IMR-90 (cell line): ENCODE data around the gene C10orf95. TPM values are rescaled to one million over a fixed set of nuclear protein-coding genes. Genes with fewer than 3 reads are reported as not detected.

ENCODE experiments used
- ATAC-seq: fragments of 200-7000 bp; cut with Tn5 transposase; 2 replicates; pipeline ENCODE4 v1.9.1; 2020; ENCODE audit warnings: low read depth, mild to moderate bottlenecking, moderate library complexity
- BruUV-seq: library from RNA; stranded (reverse); fragments of 400-500 nt; replicated peaks from 2 replicates; lab custom pipeline; 2021; lab: Mats Ljungman, UMichigan
- CTCF ChIA-PET: fragments of 300-600 bp; formaldehyde crosslinking; extraction: SDS; loops from one replicate; lab custom pipeline; 2021; ENCODE audit warnings: antibody characterized with exemption; lab: Yijun Ruan, JAX
- POLR2A ChIA-PET: fragments of 300-600 bp; sonication (Branson Sonifier 250); formaldehyde crosslinking; loops from one replicate; lab custom pipeline; 2022; ENCODE audit warnings: antibody characterized with exemption; ENCODE audit not compliant: unreplicated experiment; lab: Charles Lee
- DNase-seq: peaks from one replicate; pipeline ENCODE4 v3.0.0; 2013
- H2AFZ ChIP-seq: replicated peaks from 2 replicates; pipeline ENCODE3; 2013; ENCODE audit warnings: low read length, mild to moderate bottlenecking; ENCODE audit not compliant: poor library complexity
- H2AK5ac ChIP-seq: 2 replicates; pipeline ENCODE4 v1.6.1; 2013; ENCODE audit warnings: low read depth, low read length, inconsistent platforms
- H2AK9ac ChIP-seq: replicated peaks from 2 replicates; pipeline ENCODE3; 2013; ENCODE audit warnings: mild to moderate bottlenecking, low read depth, low read length, moderate library complexity; ENCODE audit not compliant: poor library complexity
- H2BK120ac ChIP-seq: 2 replicates; pipeline ENCODE4 v1.6.1; 2013; ENCODE audit warnings: low read depth, low read length, inconsistent platforms
- H2BK15ac ChIP-seq: 3 replicates; pipeline ENCODE4 v1.6.1; 2013; ENCODE audit warnings: low read depth, low read length, inconsistent platforms
- H2BK20ac ChIP-seq: 2 replicates; pipeline ENCODE4 v1.6.1; 2013; ENCODE audit warnings: low read depth, mild to moderate bottlenecking, inconsistent platforms, low read length, moderate library complexity
- H2BK5ac ChIP-seq: 2 replicates; pipeline ENCODE4 v1.6.1; 2013; ENCODE audit warnings: mild to moderate bottlenecking, low read depth, low read length, inconsistent platforms; ENCODE audit not compliant: poor library complexity, severe bottlenecking
- H3K14ac ChIP-seq: replicated peaks from 2 replicates; pipeline ENCODE4 v1.6.1; 2013; ENCODE audit warnings: low read depth, low read length, inconsistent platforms
- H3K18ac ChIP-seq: 2 replicates; pipeline ENCODE4 v1.6.1; 2013; ENCODE audit warnings: low read depth, low read length, control low read depth
- H3K23ac ChIP-seq: 2 replicates; pipeline ENCODE4 v1.6.1; 2013; ENCODE audit warnings: low read depth, low read length, inconsistent platforms
- H3K27ac ChIP-seq: 2 replicates; pipeline ENCODE4 v1.5.1; 2013; ENCODE audit warnings: mild to moderate bottlenecking, control low read depth, low read length; ENCODE audit not compliant: insufficient read depth
- H3K27me3 ChIP-seq: 2 replicates; pipeline ENCODE4 v1.6.1; 2013; ENCODE audit warnings: low read length; ENCODE audit not compliant: control insufficient read depth, insufficient read depth
- H3K36me3 ChIP-seq: 2 replicates; pipeline ENCODE4 v1.6.1; 2013; ENCODE audit warnings: low read length, mixed read lengths; ENCODE audit not compliant: control insufficient read depth, insufficient read depth
- H3K4ac ChIP-seq: 2 replicates; pipeline ENCODE4 v1.6.1; 2013; ENCODE audit warnings: low read depth, low read length, inconsistent platforms
- H3K4me1 ChIP-seq: 2 replicates; pipeline ENCODE4 v1.6.1; 2013; ENCODE audit warnings: low read length, mixed read lengths; ENCODE audit not compliant: control insufficient read depth, insufficient read depth
- H3K4me2 ChIP-seq: 2 replicates; pipeline ENCODE4 v1.6.1; 2013; ENCODE audit warnings: low read depth, mild to moderate bottlenecking, control low read depth, low read length, moderate library complexity
- H3K4me3 ChIP-seq: 2 replicates; pipeline ENCODE4 v1.5.1; 2013; ENCODE audit warnings: low read depth, mild to moderate bottlenecking, control low read depth, low read length, moderate library complexity; ENCODE audit not compliant: insufficient read depth
- H3K56ac ChIP-seq: 2 replicates; pipeline ENCODE4 v1.6.1; 2013; ENCODE audit warnings: low read length, inconsistent platforms; ENCODE audit not compliant: insufficient read depth; ENCODE audit errors: extremely low read depth
- H3K79me1 ChIP-seq, 2 experiments: 2 replicates each; pipeline ENCODE4 v1.6.1; 2013; ENCODE audit warnings: low read length in 2 of 2, inconsistent platforms in 1 of 2, low read depth in 1 of 2
- H3K9ac ChIP-seq: 2 replicates; pipeline ENCODE4 v1.6.1; 2013; ENCODE audit warnings: low read depth, low read length, control low read depth
- H3K9me1 ChIP-seq: 2 replicates; pipeline ENCODE4 v1.6.1; 2013; ENCODE audit warnings: low read length, inconsistent platforms; ENCODE audit not compliant: insufficient read depth
- H3K9me3 ChIP-seq: 2 replicates; pipeline ENCODE4 v1.6.1; 2013; ENCODE audit warnings: low read length; ENCODE audit not compliant: control insufficient read depth, insufficient read depth
- H4K20me1 ChIP-seq: 2 replicates; pipeline ENCODE4 v1.6.1; 2013; ENCODE audit warnings: low read length, inconsistent platforms; ENCODE audit not compliant: insufficient read depth
- H4K5ac ChIP-seq: 2 replicates; pipeline ENCODE4 v1.6.1; 2013; ENCODE audit warnings: mild to moderate bottlenecking, low read depth, low read length, control low read depth
- H4K8ac ChIP-seq, 2 experiments: 2 replicates each; pipeline ENCODE4 v1.6.1; 2013; ENCODE audit warnings: low read depth in 2 of 2, low read length in 2 of 2, control low read depth in 1 of 2, inconsistent platforms in 1 of 2
- H4K91ac ChIP-seq: 2 replicates; pipeline ENCODE4 v1.6.1; 2013; ENCODE audit warnings: low read depth, low read length, inconsistent platforms; ENCODE audit not compliant: insufficient read depth
- CEBPB ChIP-seq: IDR thresholded peaks from 2 replicates; pipeline ENCODE4 v1.6.1; 2012; ENCODE audit warnings: low read depth, low read length, improper control_type of control experiment
- CHD1 ChIP-seq: IDR thresholded peaks from 2 replicates; pipeline ENCODE4 v1.6.1; 2012; ENCODE audit warnings: low read depth, low read length, improper control_type of control experiment
- NFE2L2 ChIP-seq: fragments of 150-350 bp; IDR thresholded peaks from 2 replicates; pipeline ENCODE4 v1.6.1; 2016; ENCODE audit warnings: low read depth, mild to moderate bottlenecking, low read length
- POLR2A ChIP-seq: IDR thresholded peaks from 2 replicates; pipeline ENCODE4 v1.6.1; 2012; ENCODE audit warnings: mild to moderate bottlenecking, low read depth, low read length
- RFX5 ChIP-seq: IDR thresholded peaks from 2 replicates; pipeline ENCODE4 v1.8.0; 2012; ENCODE audit warnings: low read depth, mild to moderate bottlenecking, low read length, moderate library complexity
- WGBS, 2 experiments: methylation state at CpG; one replicate each; pipeline versions ENCODE4 v1.1.5 to v1.1.7; 2013; ENCODE audit warnings: missing lambda C conversion rate in 2 of 2; ENCODE audit not compliant: insufficient read length in 1 of 2; ENCODE audit errors: extremely low coverage in 2 of 2; 5-methylcytosine and 5-hydroxymethylcytosine counted together
- dilution Hi-C: fragments of 300-500 bp; cut with HindIII; formaldehyde crosslinking; loops from one replicate; pipeline ENCODE4 v1.14.3; 2018; ENCODE audit warnings: low sequenced_read_pairs; ENCODE audit not compliant: unreplicated experiment
- in situ Hi-C: fragments of 300-500 bp; cut with MboI; formaldehyde crosslinking; loops from 3 replicates; pipeline ENCODE4 v1.14.3; 2019; ENCODE audit warnings: low sequenced_read_pairs, inconsistent platforms, mixed read lengths
- intact Hi-C: fragments of 100-400 bp; cut with micrococcal nuclease; formaldehyde crosslinking; loops from 2 replicates; pipeline ENCODE4 v1.10.0; 2022
- polyA plus RNA-seq, 3 experiments: library from polyadenylated mRNA; depleted of rRNA; stranded (reverse); fragments of >200 nt; gene quantifications; 2 replicates each; pipeline ENCODE4 v1.2.3, GENCODE V29; 2012; ENCODE audit warnings: low replicate concordance in 1 of 3
- total RNA-seq: library from RNA; depleted of rRNA; stranded (reverse); fragments of >200 nt; gene quantifications from 2 replicates; pipeline ENCODE4 v1.2.3, GENCODE V29; 2012

Gene C10orf95
- total and polyA plus RNA-seq, 2 of the 4 experiments (the other 2 are of a cell fraction), result not detected

GRCh38 chr10:102424916-102425315, 26.4 kb downstream of the C10orf95 start:
- no TSS peak for BruUV-seq
- Histone ChIP-seq H4K20me1 (no peaks in the 10 kb centered on the region), H3K9ac (no peak overlapping the region), H3K4ac (no peak overlapping the region), H3K56ac (no peak overlapping the region), H3K36me3 (peaks cover 6% of the 10 kb centered on the region; the same call in 1 of the 2 replicates), H4K8ac (no peak overlapping the region), H2AFZ (no peak overlapping the region), H3K9me3 (no peaks in the 10 kb centered on the region), H2BK120ac (no peak overlapping the region), H2AK9ac (peak overlapping the region; percentile 70), H3K4me1 (peaks cover 10% of the 10 kb centered on the region), H2BK5ac (no peak overlapping the region), H3K4me2 (no peak overlapping the region), H3K18ac (no peak overlapping the region), H3K27ac (no peak overlapping the region), H3K14ac (no peak overlapping the region), H3K23ac (no peak overlapping the region), H3K9me1 (peaks cover 7% of the 10 kb centered on the region; the same call in 1 of the 2 replicates), H2BK20ac (no peak overlapping the region), H3K79me1 (peaks cover 3 to 43% of the 10 kb centered on the region in 2 experiments; a peak in 3 of 4 replicates), H2BK15ac (no peak overlapping the region), H4K91ac (no peak overlapping the region), H2AK5ac (no peak overlapping the region), H3K4me3 (no peak overlapping the region), H4K5ac (no peak overlapping the region), H3K27me3 (no peaks in the 10 kb centered on the region)
- dilution Hi-C loops (no loop called here), in situ Hi-C loops (no loop called here), intact Hi-C loops (no loop called here)
- ChIA-PET POLR2A (no interaction called here), CTCF (no interaction called here)
- TF ChIP-seq NFE2L2, result no peak
- TF ChIP-seq RFX5, result no peak
- TF ChIP-seq CEBPB, result no peak
- no peak for TF ChIP-seq POLR2A
- no peak for TF ChIP-seq CHD1
- no peak for DNase-seq
- 80% methylated on average over 1 of the region's 6 CpGs; no CpG with 5 or more reads in 1 of the 2 experiments for WGBS, 2 experiments
- no peak for ATAC-seq
